Measurements from ENCODE around the gene LUC7L. TPM values are rescaled to one million over a fixed set of nuclear protein-coding genes. Genes with fewer than 3 reads are reported as not detected.
"Not testable (repeated sequence)": the region's sequence is repeated elsewhere in the genome, so short reads cannot be mapped to it uniquely, and the experiment has no call there.

LUC7L gene
- polyA plus RNA-seq, 3 donors: 36.1 to 83.2 (median 36.3) TPM

- 59 to 68% (median 63%) methylated on average over 13 to 18 of the region's 18 CpGs for WGBS, 3 donors
- H3K27ac ChIP-seq (ENCODE audit: low read depth, low read length): no peak overlapping the region
Observed at GRCh38 chr16:160691-161190, 68.5 kb downstream of the LUC7L start.

DNA sequence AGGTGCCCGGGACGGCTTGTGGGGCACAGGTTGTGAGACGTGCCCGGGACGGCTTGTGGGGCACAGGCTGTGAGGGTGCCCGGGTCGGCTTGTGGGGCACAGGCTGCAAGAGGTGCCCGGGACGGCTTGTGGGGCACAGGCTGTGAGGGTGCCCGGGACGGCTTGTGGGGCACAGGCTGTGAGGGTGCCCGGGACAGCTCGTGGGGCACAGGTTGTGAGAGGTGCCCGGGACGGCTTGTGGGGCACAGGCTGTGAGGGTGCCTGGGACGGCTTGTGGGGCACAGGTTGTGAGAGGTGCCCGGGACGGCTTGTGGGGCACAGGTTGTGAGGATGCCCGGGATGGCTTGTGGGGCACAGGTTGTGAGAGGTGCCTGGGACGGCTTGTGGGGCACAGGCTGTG is 69.0 kb downstream of the LUC7L start:
- 54 to 75% (median 71%) methylated on average over 8 to 20 of the region's 20 CpGs for WGBS, 3 donors

GRCh38 chr16:159136-159849 is 70.0 kb downstream of the LUC7L start:
- WGBS, 3 donors: 45 to 61% (median 53%) methylated on average over 6 of the region's 6 CpGs
- no peak overlapping the region for H3K27ac ChIP-seq (ENCODE audit: low read depth, low read length)

More for the DNA sequence above, 69.0 kb downstream of the LUC7L start:
- not testable (repeated sequence) for H3K27ac ChIP-seq (ENCODE audit: low read depth, low read length)

DNA sequence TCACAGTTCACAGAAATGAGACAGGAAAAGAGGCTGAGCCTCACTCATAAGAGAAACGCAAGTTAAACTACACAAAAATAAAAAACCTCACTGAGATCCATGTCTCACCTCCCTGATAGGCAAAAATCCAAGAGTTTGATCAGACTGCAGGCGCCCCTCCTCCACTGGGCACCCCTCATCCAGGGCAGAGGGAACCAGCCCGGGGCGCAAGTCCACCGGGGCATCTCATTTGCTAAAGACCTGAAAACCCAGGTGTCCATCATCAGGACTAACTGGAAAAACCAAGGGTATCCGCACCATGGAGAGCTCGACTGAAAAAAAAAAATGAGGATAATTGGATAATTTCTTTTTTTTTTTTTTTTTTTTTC is 74.2 kb downstream of the LUC7L start:
- 58 to 74% (median 58%) methylated on average over 7 of the region's 7 CpGs for WGBS, 3 donors
- no peak overlapping the region for H3K27ac ChIP-seq (ENCODE audit: low read depth, low read length)

DNA sequence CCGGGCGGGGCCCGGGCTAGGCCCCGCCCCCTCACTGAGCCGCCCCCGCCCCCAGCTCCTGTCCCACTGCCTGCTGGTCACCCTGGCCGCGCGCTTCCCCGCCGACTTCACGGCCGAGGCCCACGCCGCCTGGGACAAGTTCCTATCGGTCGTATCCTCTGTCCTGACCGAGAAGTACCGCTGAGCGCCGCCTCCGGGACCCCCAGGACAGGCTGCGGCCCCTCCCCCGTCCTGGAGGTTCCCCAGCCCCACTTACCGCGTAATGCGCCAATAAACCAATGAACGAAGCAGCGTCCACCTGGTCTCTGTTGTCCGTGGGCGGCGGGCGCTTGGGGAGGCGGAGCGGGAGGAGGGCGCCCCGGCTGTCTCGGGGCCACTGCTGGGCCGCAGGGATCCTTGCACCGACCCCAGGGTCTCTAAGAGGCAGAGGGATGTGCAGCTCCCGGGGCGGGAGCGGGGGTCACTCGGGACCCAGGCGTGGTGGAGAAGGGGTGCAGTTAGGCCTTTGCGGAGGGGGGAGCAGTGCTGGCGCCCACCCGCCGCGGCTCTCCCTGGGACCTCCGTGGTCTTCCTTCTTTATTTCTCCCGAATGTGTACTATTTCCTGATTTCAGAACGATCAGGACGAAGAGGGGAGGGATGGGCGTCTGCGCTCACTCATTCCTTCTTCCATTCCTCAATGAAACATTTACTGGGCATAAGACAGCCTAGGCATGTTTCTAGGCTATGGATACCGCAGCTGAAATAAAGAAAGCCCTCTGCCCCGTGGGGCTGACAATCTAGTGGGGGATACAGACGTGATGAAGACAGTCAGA is 74.8 kb downstream of the LUC7L start:
- WGBS, 3 donors: 1 to 3% (median 2%) methylated on average over 46 to 48 of the region's 59 CpGs

DNA sequence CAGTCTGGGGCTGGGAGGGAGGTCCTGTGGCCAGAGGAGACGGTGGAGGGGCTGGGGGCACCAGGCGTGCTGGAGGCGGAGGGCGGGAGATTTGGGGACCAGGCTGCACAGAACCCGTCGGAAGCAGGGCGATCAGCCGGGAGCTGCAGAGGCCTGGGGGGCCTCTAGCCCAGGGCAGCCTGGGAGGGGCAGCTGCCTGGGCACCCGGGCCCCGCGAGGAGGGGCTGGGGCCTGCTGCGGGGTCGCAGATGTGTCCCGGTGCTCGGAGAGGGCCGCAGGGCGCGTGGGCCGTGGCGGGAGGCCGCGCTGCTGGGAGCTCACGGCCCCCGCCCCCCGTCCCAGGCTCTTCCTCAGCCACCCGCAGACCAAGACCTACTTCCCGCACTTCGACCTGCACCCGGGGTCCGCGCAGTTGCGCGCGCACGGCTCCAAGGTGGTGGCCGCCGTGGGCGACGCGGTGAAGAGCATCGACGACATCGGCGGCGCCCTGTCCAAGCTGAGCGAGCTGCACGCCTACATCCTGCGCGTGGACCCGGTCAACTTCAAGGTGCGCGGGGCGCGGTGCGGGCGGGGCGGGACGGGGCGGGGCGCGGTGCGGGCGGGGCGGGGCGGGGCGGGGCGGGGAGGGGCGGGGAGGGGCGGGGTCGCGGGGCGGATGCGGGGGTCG is 75.6 kb downstream of the LUC7L start:
- H3K27ac ChIP-seq (ENCODE audit: low read depth, low read length): not testable (repeated sequence)
- no CpG with 5 or more reads among the region's 74 CpGs for WGBS, 3 donors

More for the DNA sequence above, 74.8 kb downstream of the LUC7L start:
- no peak overlapping the region for H3K27ac ChIP-seq (ENCODE audit: low read depth, low read length)

DNA sequence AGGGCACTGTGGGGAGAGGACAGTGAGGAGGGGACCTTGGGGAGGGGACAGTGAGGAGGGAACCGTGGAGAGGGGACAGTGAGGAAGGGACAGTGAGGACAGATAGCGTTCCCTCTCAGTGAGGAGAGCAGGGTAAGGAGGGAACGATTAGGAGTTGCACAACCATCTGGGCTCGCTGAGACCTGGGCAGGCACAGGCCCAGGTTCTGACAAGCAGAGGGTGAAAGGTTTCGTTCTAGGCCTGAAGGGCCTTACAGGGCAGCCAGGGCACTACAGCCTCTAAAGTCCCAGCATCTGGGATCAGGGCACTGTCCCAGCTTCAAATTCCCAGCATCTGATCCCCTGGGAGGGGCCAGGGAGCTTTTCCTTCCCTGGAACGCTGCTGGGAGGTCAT is 76.1 kb downstream of the LUC7L start:
- WGBS, 3 donors: 45 to 51% (median 46%) methylated on average over 3 to 4 of the region's 6 CpGs
- H3K27ac ChIP-seq (ENCODE audit: low read depth, low read length): not testable (repeated sequence)

GRCh38 chr16:152141-153128 is 76.8 kb downstream of the LUC7L start, which contains the start of gene HBZ:
TSS of gene HBZ (plus strand) at chr16:152644. CDS start at chr16:152910, 266 bp downstream.
- H3K27ac ChIP-seq (ENCODE audit: low read depth, low read length): no peak within 1 kb of the TSS
- 75 to 78% (median 77%) methylated on average over 17 of the region's 17 CpGs for WGBS, 3 donors

- no peak overlapping the region for H3K27ac ChIP-seq (ENCODE audit: low read depth, low read length)
- 37 to 47% (median 46%) methylated on average over 9 of the region's 9 CpGs for WGBS, 3 donors
Observed at GRCh38 chr16:149024-149660, 80.1 kb downstream of the LUC7L start.

- no peak overlapping the region for H3K27ac ChIP-seq (ENCODE audit: low read depth, low read length)
- 84 to 88% (median 85%) methylated on average over 2 of the region's 2 CpGs for WGBS, 3 donors
Observed at GRCh38 chr16:146646-147045, 82.6 kb downstream of the LUC7L start.

GRCh38 chr16:144797-145252 is 84.4 kb downstream of the LUC7L start:
- 82 to 84% (median 82%) methylated on average over 14 of the region's 14 CpGs for WGBS, 3 donors

DNA sequence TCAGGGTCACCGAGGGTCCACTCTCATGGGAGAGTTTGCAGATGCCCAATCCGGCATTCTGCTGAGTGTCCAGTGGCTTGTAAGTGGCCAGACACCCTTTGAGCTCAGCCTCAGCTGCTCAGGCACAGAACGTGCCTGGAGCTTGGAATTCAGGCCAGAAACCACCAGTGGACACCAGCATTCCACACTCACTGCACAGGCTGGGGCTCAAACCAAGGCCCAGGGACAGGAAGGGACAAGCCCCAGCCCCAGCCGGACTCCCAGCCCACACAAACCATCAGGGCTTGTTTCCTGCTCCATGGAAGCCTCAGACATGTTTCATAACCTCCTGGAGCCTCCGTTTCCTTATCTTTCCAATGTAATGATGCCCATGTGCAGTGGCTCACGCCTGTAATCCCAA is 85.8 kb downstream of the LUC7L start:
- no peak overlapping the region for H3K27ac ChIP-seq (ENCODE audit: low read depth, low read length)
- WGBS, 3 donors: 48 to 66% (median 60%) methylated on average over 6 of the region's 6 CpGs

More at GRCh38 chr16:144797-145252, 84.4 kb downstream of the LUC7L start:
- H3K27ac ChIP-seq (ENCODE audit: low read depth, low read length): no peak overlapping the region

- WGBS, 3 donors: 80 to 88% (median 84%) methylated on average over 6 of the region's 6 CpGs
- H3K27ac ChIP-seq (ENCODE audit: low read depth, low read length): no peak overlapping the region
Observed at GRCh38 chr16:143047-143446, 86.2 kb downstream of the LUC7L start.

DNA sequence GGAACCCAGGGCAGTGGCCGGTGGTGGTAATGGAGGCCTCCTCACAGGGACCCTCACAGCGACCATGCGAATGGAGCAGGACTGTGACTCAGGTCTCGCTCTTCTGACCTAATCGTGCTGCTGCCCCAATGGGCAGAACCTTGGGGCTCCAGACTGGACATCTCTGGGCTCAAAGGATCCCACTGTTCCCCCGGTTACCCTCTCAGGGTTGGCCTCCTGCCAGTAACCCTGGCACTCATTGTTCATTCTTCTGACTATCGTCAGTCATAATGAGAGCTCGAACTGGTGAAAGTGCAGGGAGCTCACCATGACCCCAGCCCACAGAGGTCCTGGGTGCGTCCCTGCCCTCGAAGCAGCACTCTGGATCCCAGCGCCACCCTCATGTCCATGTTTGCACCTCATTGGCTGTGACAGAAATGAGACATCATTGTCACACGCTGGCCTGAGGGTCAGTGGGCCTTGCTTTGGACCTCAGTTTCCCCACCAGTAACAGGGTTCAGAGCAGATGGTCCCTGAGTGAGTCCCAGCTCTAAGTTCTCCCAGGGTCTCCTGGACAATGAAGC is 86.8 kb downstream of the LUC7L start:
- H3K27ac ChIP-seq (ENCODE audit: low read depth, low read length): no peak overlapping the region
- WGBS, 3 donors: 76 to 87% (median 80%) methylated on average over 12 of the region's 12 CpGs

DNA sequence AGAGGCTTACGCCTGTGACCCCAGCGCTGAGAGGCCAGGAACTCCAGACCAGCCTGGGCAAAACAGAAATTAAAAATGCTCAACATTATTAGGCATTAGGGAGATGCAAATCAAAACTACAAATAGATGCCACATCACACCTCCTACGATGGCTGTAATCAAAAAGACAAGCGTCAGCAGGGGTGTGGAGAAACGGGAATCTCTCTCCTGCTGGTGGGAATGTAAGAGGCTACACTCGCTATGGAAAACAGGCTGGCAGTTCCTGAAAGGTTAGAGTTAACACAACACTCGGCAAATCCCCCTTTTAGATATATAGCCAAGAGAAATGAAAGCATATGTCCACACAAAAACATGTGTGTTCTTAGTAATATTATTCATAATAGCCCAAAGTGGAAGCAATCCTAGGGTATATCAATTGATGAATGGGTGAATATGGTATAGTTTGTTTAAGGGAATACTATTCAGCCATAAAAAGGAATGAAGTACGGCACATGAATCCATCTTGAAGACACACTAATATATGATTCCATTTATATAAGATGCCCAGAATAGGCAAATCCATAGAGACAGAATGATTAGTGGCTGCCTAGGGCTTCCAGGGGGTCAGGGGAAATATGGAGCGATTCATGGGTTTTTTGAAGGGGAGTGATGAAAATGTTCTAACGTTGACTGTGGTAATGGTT is 88.9 kb downstream of the LUC7L start:
- WGBS, 3 donors: 64 to 73% (median 68%) methylated on average over 10 of the region's 10 CpGs
- no peak overlapping the region for H3K27ac ChIP-seq (ENCODE audit: low read depth, low read length)
